Heart left ventricle (tissue), 13 donors: ENCODE data around the gene DKKL1.

Experiments used
- POLR2A ChIP-seq, 2 donors: fragments of 450-650 bp; IDR thresholded peaks; one replicate each; pipeline ENCODE4 v1.6.1; 2017; ENCODE audit warnings: antibody characterized with exemption in 2 of 2, mild to moderate bottlenecking in 2 of 2, moderate library complexity in 2 of 2
- TF ChIP-seq, protein P1 (sequence below), 12 donors: fragments of 200-600 bp; sonication (generic) in 4 of 12; IDR thresholded peaks; one replicate each; pipeline versions ENCODE4 v1.5.0 to v1.8.0; 2018 to 2022; ENCODE audit warnings: antibody characterized with exemption in 12 of 12, mild to moderate bottlenecking in 5 of 12
- donor health status: ischemic (EF 13 %, LVEDD 7.1; RV severe dilation, severe dysfunction).
- donor health status: DM: no; HTN: yes; CAD: no.
- donor health status: DM: no; HTN: no; CAD: no.
- donor health status: ischemic (EF 25% LVEDD 6.9; RV normal size, moderate dysfunction).
- donor health status: ischemic (EF 25% LVEDD 5.7; RV mildly dilated, moderate dysfunction).
- donor health status: ischemic (EF 35%, LVEDD 5.7; RV mildly dilated, moderate dysfunction).
- donor health status: nonischemic (EF 11% LVEDD 7.7; RV severe dilation, severe dysfunction).
- donor health status: DM: yes; HTN: yes; CAD: no.
- donor health status: PGD.
- donor health status: ischemic (EF 29% LVEDD 5.4; RV normal size, mild dysfunction).
- donor health status: nonischemic (EF 23%, LVEDD 6.1; RV moderate dilation, normal function).

DNA sequence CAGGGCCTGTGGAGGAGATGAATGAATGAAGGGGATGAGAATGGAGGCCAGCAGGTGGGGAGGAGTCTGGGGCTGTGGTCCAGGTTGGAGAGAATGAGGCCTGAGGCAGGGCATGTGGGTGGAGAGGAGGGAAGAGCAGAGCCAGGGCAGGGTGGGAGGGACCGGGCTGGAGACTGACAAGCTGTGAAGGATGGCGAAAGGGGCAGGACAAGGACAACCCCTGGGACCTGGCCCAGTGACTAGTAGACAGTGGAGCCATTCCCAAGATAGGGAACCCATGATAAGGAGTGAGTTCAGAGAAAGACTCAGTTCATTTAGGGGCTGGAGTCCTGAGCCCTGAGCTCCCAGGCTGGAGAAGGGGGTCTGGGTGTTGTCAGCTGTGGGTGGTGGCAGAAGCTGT is 56.5 kb downstream of the DKKL1 start:
- TF ChIP-seq, protein P1, sequence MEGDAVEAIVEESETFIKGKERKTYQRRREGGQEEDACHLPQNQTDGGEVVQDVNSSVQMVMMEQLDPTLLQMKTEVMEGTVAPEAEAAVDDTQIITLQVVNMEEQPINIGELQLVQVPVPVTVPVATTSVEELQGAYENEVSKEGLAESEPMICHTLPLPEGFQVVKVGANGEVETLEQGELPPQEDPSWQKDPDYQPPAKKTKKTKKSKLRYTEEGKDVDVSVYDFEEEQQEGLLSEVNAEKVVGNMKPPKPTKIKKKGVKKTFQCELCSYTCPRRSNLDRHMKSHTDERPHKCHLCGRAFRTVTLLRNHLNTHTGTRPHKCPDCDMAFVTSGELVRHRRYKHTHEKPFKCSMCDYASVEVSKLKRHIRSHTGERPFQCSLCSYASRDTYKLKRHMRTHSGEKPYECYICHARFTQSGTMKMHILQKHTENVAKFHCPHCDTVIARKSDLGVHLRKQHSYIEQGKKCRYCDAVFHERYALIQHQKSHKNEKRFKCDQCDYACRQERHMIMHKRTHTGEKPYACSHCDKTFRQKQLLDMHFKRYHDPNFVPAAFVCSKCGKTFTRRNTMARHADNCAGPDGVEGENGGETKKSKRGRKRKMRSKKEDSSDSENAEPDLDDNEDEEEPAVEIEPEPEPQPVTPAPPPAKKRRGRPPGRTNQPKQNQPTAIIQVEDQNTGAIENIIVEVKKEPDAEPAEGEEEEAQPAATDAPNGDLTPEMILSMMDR (IDR thresholded peaks at IDR 0.05) = no peak
- TF ChIP-seq POLR2A (IDR thresholded peaks at IDR 0.05) = no peak
